K562 (cell line): ENCODE results near the gene PLPPR4. TPM values are rescaled to one million over a fixed set of nuclear protein-coding genes. Genes with fewer than 3 reads are reported as not detected.

Experiments
- ATAC-seq: fragments of 200-7000 bp; cut with Tn5 transposase; 3 replicates; pipeline ENCODE4 v1.9.1; 2020; ENCODE audit warnings: moderate library complexity
- BruUV-seq: library from RNA; stranded (reverse); fragments of 400-500 nt; replicated peaks from 2 replicates; lab custom pipeline; 2021; lab: Mats Ljungman, UMichigan
- CTCF ChIA-PET: fragments of 300-600 bp; formaldehyde crosslinking; extraction: SDS; loops from one replicate; lab custom pipeline; 2021; ENCODE audit warnings: low intra/inter-chr PET ratio; lab: Yijun Ruan, JAX
- POLR2A ChIA-PET: fragments of 300-600, 350-650 bp; sonication (Branson Sonifier 250); formaldehyde crosslinking; extraction: SDS; loops from one replicate; lab custom pipeline; 2021; ENCODE audit warnings: antibody characterized with exemption, inconsistent platforms; lab: Yijun Ruan, JAX
- DNase-seq, 4 experiments: peaks; one replicate each; pipeline versions ENCODE4 v3.0.0 to v3.0.0-alpha.2; 2011 to 2018; ENCODE audit warnings: low spot score in 3 of 4, mixed read lengths in 3 of 4; ENCODE audit errors: extremely low read depth in 1 of 4
- FAIRE-seq: peaks from 2 replicates; lab custom pipeline; 2011; peaks lifted over from hg19 to GRCh38; lab: Jason Lieb, UNC
- H2AFZ ChIP-seq: 2 replicates; pipeline ENCODE4 v1.6.0; 2011; ENCODE audit warnings: low read depth, low read length, control low read depth, inconsistent platforms
- H3K27ac ChIP-seq: fragments of 200-600 bp; 3 replicates; pipeline ENCODE4 v1.8.0; 2011; ENCODE audit warnings: low read depth, mild to moderate bottlenecking, control low read depth, inconsistent platforms, low read length, moderate library complexity, mixed read lengths; ENCODE audit errors: extremely low read depth
- H3K27me3 ChIP-seq, 2 experiments: fragments of 300-600 bp in 1 of 2; 2 replicates in 1 of 2; 3 replicates in 1 of 2; pipeline versions ENCODE4 v1.6.0 to v1.8.0; 2011; ENCODE audit warnings: inconsistent platforms in 2 of 2, low read length in 2 of 2, mild to moderate bottlenecking in 1 of 2, mixed read lengths in 1 of 2, moderate library complexity in 1 of 2; ENCODE audit not compliant: control insufficient read depth in 2 of 2, insufficient read depth in 2 of 2
- H3K36me3 ChIP-seq: fragments of 300-600 bp; 3 replicates; pipeline ENCODE4 v1.8.0; 2011; ENCODE audit warnings: mild to moderate bottlenecking, low read length, inconsistent platforms; ENCODE audit not compliant: control insufficient read depth, insufficient read depth
- H3K4me1 ChIP-seq, 2 experiments: fragments of 200-600 bp in 1 of 2; replicated peaks in 1 of 2; 2 replicates in 1 of 2; 3 replicates in 1 of 2; pipeline versions ENCODE4 v1.5.1 to v1.8.0; 2011; ENCODE audit warnings: inconsistent platforms in 2 of 2, low read length in 2 of 2, mild to moderate bottlenecking in 1 of 2, mixed read lengths in 1 of 2, moderate library complexity in 1 of 2; ENCODE audit not compliant: control insufficient read depth in 2 of 2, insufficient read depth in 2 of 2
- H3K4me2 ChIP-seq: 2 replicates; pipeline ENCODE4 v1.6.1; 2011; ENCODE audit warnings: low read length, control low read depth, inconsistent platforms, mixed read lengths; ENCODE audit not compliant: insufficient read depth
- H3K4me3 ChIP-seq: fragments of 200-600 bp; sonication (generic), shearing (Covaris generic); 2 replicates; pipeline ENCODE4 v1.5.1; 2016; ENCODE audit warnings: control low read depth, inconsistent platforms
- H3K79me2 ChIP-seq: fragments of 200-600 bp; 3 replicates; pipeline ENCODE4 v1.8.0; 2011; ENCODE audit warnings: low read length, inconsistent platforms; ENCODE audit not compliant: control insufficient read depth, insufficient read depth
- H3K9ac ChIP-seq, 2 experiments: 2 replicates each; pipeline versions ENCODE4 v1.6.0 to v1.6.1; 2011; ENCODE audit warnings: low read depth in 2 of 2, low read length in 2 of 2, control low read depth in 1 of 2, inconsistent platforms in 1 of 2, mild to moderate bottlenecking in 1 of 2, mixed read lengths in 1 of 2; ENCODE audit not compliant: insufficient read depth in 1 of 2
- H3K9me1 ChIP-seq: one replicate; pipeline ENCODE4 v1.6.0; 2011; ENCODE audit warnings: inconsistent platforms, mild to moderate bottlenecking, low read length, moderate library complexity; ENCODE audit not compliant: control insufficient read depth, insufficient read depth
- H3K9me3 ChIP-seq: replicated peaks from 2 replicates; pipeline ENCODE4 v1.5.1; 2011; ENCODE audit warnings: low read depth, low read length, inconsistent platforms; ENCODE audit not compliant: control insufficient read depth, insufficient read depth
- H4K20me1 ChIP-seq: replicated peaks from 2 replicates; pipeline ENCODE4 v1.6.1; 2011; ENCODE audit warnings: low read length, inconsistent platforms, mixed read lengths; ENCODE audit not compliant: control insufficient read depth, insufficient read depth
- BRD9 ChIP-seq: fragments of 450-650 bp; IDR thresholded peaks from 2 replicates; pipeline ENCODE4 v1.6.1; 2018; ENCODE audit warnings: low read depth; ENCODE audit not compliant: partially characterized antibody
- CREM ChIP-seq: IDR thresholded peaks from 2 replicates; pipeline ENCODE4 v1.6.1; 2014; ENCODE audit warnings: antibody characterized with exemption, low read depth
- DNMT1 ChIP-seq: fragments of 450-650 bp; IDR thresholded peaks from 2 replicates; pipeline ENCODE4 v1.6.1; 2016; ENCODE audit warnings: antibody characterized with exemption, mild to moderate bottlenecking
- GABPB1 ChIP-seq: sonication (generic); formaldehyde crosslinking; IDR thresholded peaks from 2 replicates; pipeline ENCODE4 v1.8.0; 2022; ENCODE audit warnings: mild to moderate bottlenecking, missing genetic modification reagents
- HDAC2 ChIP-seq: fragments of 450-650 bp; IDR thresholded peaks from 2 replicates; pipeline ENCODE4 v1.6.1; 2016; ENCODE audit warnings: mild to moderate bottlenecking
- IRF1 ChIP-seq: sonication (generic); formaldehyde crosslinking; IDR thresholded peaks from 2 replicates; pipeline ENCODE4 v1.8.0; 2022; ENCODE audit warnings: missing genetic modification reagents, mild to moderate bottlenecking, borderline replicate concordance
- MAFF ChIP-seq: IDR thresholded peaks from 2 replicates; pipeline ENCODE4 v1.6.1; 2012; ENCODE audit warnings: low read length, improper control_type of control experiment
- PBX2 ChIP-seq, 2 experiments: IDR thresholded peaks in 1 of 2; conservative IDR thresholded peaks in 1 of 2; 2 replicates each; pipeline ENCODE4 v1.6.1; 2016; ENCODE audit warnings: low read depth in 2 of 2, mild to moderate bottlenecking in 1 of 2, missing compliant biosample characterization in 1 of 2, missing genetic modification characterization in 1 of 2, moderate library complexity in 1 of 2
- POLR2B ChIP-seq: fragments of 450-650 bp; IDR thresholded peaks from 2 replicates; pipeline ENCODE4 v1.6.1; 2018; ENCODE audit warnings: low read depth; ENCODE audit not compliant: partially characterized antibody
- ZC3H8 ChIP-seq: fragments of 450-650 bp; IDR thresholded peaks from 2 replicates; pipeline ENCODE4 v1.6.1; 2017
- WGBS: fragments of 100-300 bp; shearing (Covaris generic); methylation state at CpG from one replicate; pipeline ENCODE4 v1.1.6; 2016; ENCODE audit warnings: low coverage, mixed read lengths; ENCODE audit not compliant: insufficient coverage; ENCODE audit errors: missing lambda C conversion rate; 5-methylcytosine and 5-hydroxymethylcytosine counted together
- in situ Hi-C: fragments of 300-500 bp; cut with MboI; formaldehyde crosslinking; loops from 4 replicates; pipeline ENCODE4 v1.15.0; 2018; ENCODE audit warnings: inconsistent platforms, mixed read lengths
- intact Hi-C: fragments of 100-400 bp; cut with micrococcal nuclease; formaldehyde crosslinking; loops from 2 replicates; pipeline ENCODE4 v1.14.2; 2022
- polyA plus RNA-seq, 8 experiments: library from polyadenylated mRNA; depleted of rRNA in 4 of 8; stranded (reverse) in 5 of 8; unstranded in 3 of 8; fragments of >200 nt; fragmentation: Nextera tagmentation in 2 of 8; fragmentation: Illumina TruSeq in 1 of 8; extraction: Ambion mirVana in 2 of 8; extraction: Trizol in 1 of 8; gene quantifications; 2 replicates each; pipeline versions ENCODE4 v1.2.1 to v1.2.3, GENCODE V29; 2011 to 2014; ENCODE audit warnings: inconsistent platforms in 1 of 8, missing spikeins in 1 of 8
- total RNA-seq, 7 experiments: library from RNA; depleted of rRNA in 6 of 7; stranded (reverse); fragments of >200 nt in 6 of 7; fragmentation: Illumina TruSeq in 2 of 7; extraction: Trizol in 2 of 7; gene quantifications; 2 replicates each; pipeline versions ENCODE4 v1.2.1 to v1.2.3, GENCODE V29; 2011 to 2021; ENCODE audit warnings: low replicate concordance in 1 of 7
- TF ChIP-seq, protein P1 (sequence below): sonication (generic); formaldehyde crosslinking; IDR thresholded peaks from 2 replicates; pipeline ENCODE4 v1.8.0; 2022; ENCODE audit warnings: mild to moderate bottlenecking, missing genetic modification reagents
- TF ChIP-seq, protein P2 (sequence below): fragments of 250-450 bp; sonication (Bioruptor Pico); IDR thresholded peaks from 2 replicates; pipeline ENCODE4 v1.8.0; 2021; ENCODE audit warnings: moderate library complexity, mild to moderate bottlenecking, inconsistent platforms

The PLPPR4 gene
- total and polyA plus RNA-seq, 9 of the 15 experiments (the other 6 are each of a cell fraction or from before 2014, with no cell fraction given): not detected

DNA sequence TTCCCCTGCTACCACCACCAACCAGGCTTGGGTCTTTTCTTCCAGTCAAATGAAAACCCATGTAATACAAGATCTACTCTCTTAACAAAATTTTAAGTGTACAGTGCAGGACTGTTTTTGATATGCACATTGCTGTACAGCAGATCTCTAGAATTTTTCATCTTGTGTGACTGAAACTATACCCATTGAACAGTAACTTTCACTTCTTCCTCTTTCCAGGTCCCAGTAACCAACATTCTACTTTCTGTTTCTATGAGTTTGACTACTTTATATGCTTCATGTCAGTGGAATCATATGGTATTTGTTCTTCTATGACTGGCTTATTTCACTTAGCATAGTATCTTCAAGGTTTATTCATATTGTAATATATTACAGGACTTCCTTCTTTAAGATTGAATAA is 45.3 kb upstream of the PLPPR4 start (continued):
- TF ChIP-seq POLR2B: no peak
- TF ChIP-seq, protein P1, sequence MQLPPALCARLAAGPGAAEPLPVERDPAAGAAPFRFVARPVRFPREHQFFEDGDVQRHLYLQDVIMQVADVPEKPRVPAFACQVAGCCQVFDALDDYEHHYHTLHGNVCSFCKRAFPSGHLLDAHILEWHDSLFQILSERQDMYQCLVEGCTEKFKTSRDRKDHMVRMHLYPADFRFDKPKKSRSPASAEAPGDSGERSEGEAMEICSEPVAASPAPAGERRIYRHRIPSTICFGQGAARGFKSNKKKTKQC: no peak
- TF ChIP-seq DNMT1: no peak
- no peak for TF ChIP-seq GABPB1 (CRISPR knock-in tag)

- CTCF ChIA-PET: no interaction called here
- Histone ChIP-seq H2AFZ (no peak overlapping the region), H3K9ac (no peak overlapping the region), H3K27me3 (no peaks in the 10 kb centered on the region), H3K9me1 (no peaks in the 10 kb centered on the region), H3K79me2 (no peaks in the 10 kb centered on the region), H3K4me2 (no peak overlapping the region), H4K20me1 (no peaks in the 10 kb centered on the region), H3K4me1 (no peaks in the 10 kb centered on the region), H3K36me3 (no peaks in the 10 kb centered on the region), H3K27ac (no peak overlapping the region), H3K4me3 (no peak overlapping the region), H3K9me3 (no peaks in the 10 kb centered on the region)
- FAIRE-seq: no peak
- WGBS: 2% methylated on average over 3 of the region's 3 CpGs
- TF ChIP-seq IRF1 (CRISPR knock-in tag) (no peak), CREM (no peak), ZC3H8 (no peak), BRD9 (no peak), MAFF (no peak), HDAC2 (no peak), PBX2 (CRISPR knock-in tag; IDR thresholded peaks at IDR 0.05; ENCODE audit: low read depth) (no peak), PBX2 (tag; conservative IDR thresholded peaks at IDR 0.05; ENCODE audit: low read depth) (peak; percentile 57)
- TF ChIP-seq, protein P2, sequence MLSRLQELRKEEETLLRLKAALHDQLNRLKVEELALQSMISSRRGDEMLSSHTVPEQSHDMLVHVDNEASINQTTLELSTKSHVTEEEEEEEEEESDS: no peak
- POLR2A ChIA-PET: interaction anchor here (0.7 kb wide), 1 partner anchor 186 kb away, joined by 3 read pairs; no protein-coding TSS in a partner anchor
- no peak for DNase-seq
- no peak for ATAC-seq
- BruUV-seq: no TSS peak
- intact Hi-C loops (no loop called here), in situ Hi-C loops (no loop called here)
These were observed 37.0 kb upstream of the PLPPR4 start for GRCh38 chr1:99227056-99227897.
